M059J (cell line): ENCODE results near the gene ZFYVE28. TPM values are rescaled to one million over a fixed set of nuclear protein-coding genes. Genes with fewer than 3 reads are reported as not detected.
"Not testable (repeated sequence)": the region's sequence is repeated elsewhere in the genome, so short reads cannot be mapped to it uniquely, and the experiment has no call there.

ENCODE experiments used
- DNase-seq: peaks from one replicate; pipeline ENCODE4 v3.0.0-alpha.2; 2012; ENCODE audit warnings: low read depth
- total RNA-seq: library from RNA; depleted of rRNA; stranded (reverse); fragments of >200 nt; shearing (Covaris generic); gene quantifications from 2 replicates; pipeline ENCODE4 v1.2.3, GENCODE V29; 2014

ZFYVE28 gene
- total RNA-seq, 1 experiment from 2014 or later: 4.0 TPM

- DNase-seq: no peak
Observed at GRCh38 chr4:2249526-2250356, 168.7 kb downstream of the ZFYVE28 start.

- DNase-seq: no peak
Observed at GRCh38 chr4:2248821-2249261, 169.6 kb downstream of the ZFYVE28 start.

GRCh38 chr4:2248044-2248780, 170.2 kb downstream of the ZFYVE28 start:
- DNase-seq: no peak

- no peak for DNase-seq
Observed at GRCh38 chr4:2247128-2248043, 171.1 kb downstream of the ZFYVE28 start.

- no peak for DNase-seq
Observed at GRCh38 chr4:2246384-2247127, 171.9 kb downstream of the ZFYVE28 start.

- no peak for DNase-seq
Observed at GRCh38 chr4:2245787-2246275, 172.6 kb downstream of the ZFYVE28 start.

GRCh38 chr4:2245057-2245786, 173.2 kb downstream of the ZFYVE28 start:
- DNase-seq: no peak

- DNase-seq: peak; percentile 45
Observed at GRCh38 chr4:2243681-2244380, 174.6 kb downstream of the ZFYVE28 start.

- peak; percentile 94 for DNase-seq
Observed at GRCh38 chr4:2241410-2242353, 176.8 kb downstream of the ZFYVE28 start, which contains the start of the genes HAUS3 and POLN. Gene HAUS3 (minus strand): TSS chr4:2242121. CDS start chr4:2240946, 1,175 bp downstream. Gene POLN (minus strand): TSS chr4:2242121. CDS start chr4:2229231, 12,890 bp downstream.

GRCh38 chr4:2241003-2241402, 177.4 kb downstream of the ZFYVE28 start:
- DNase-seq: no peak

- DNase-seq: no peak
Observed at GRCh38 chr4:2236944-2237666, 181.3 kb downstream of the ZFYVE28 start.

- no peak for DNase-seq
Observed at GRCh38 chr4:2231082-2231481, 187.4 kb downstream of the ZFYVE28 start.

GRCh38 chr4:2226261-2226660, 192.2 kb downstream of the ZFYVE28 start:
- DNase-seq: no peak

GRCh38 chr4:2222838-2223237, 195.6 kb downstream of the ZFYVE28 start:
- no peak for DNase-seq

GRCh38 chr4:2221378-2221777, 197.1 kb downstream of the ZFYVE28 start:
- DNase-seq: not testable (repeated sequence)

- peak; percentile 69 for DNase-seq
Observed at GRCh38 chr4:2220016-2220630, 198.3 kb downstream of the ZFYVE28 start.
